K562 treated with DMSO at 1 percent for 24 hours (cell line): ENCODE results near the gene NID1. TPM values are rescaled to one million over a fixed set of nuclear protein-coding genes. Genes with fewer than 3 reads are reported as not detected.

ENCODE experiments used
- total RNA-seq: library from RNA; unstranded; fragments of 300-600 nt; gene quantifications from 2 replicates; pipeline ENCODE4 v1.2.3, GENCODE V29; 2022; ENCODE audit warnings: low read depth; ENCODE audit not compliant: insufficient read depth

The NID1 gene, protein sequence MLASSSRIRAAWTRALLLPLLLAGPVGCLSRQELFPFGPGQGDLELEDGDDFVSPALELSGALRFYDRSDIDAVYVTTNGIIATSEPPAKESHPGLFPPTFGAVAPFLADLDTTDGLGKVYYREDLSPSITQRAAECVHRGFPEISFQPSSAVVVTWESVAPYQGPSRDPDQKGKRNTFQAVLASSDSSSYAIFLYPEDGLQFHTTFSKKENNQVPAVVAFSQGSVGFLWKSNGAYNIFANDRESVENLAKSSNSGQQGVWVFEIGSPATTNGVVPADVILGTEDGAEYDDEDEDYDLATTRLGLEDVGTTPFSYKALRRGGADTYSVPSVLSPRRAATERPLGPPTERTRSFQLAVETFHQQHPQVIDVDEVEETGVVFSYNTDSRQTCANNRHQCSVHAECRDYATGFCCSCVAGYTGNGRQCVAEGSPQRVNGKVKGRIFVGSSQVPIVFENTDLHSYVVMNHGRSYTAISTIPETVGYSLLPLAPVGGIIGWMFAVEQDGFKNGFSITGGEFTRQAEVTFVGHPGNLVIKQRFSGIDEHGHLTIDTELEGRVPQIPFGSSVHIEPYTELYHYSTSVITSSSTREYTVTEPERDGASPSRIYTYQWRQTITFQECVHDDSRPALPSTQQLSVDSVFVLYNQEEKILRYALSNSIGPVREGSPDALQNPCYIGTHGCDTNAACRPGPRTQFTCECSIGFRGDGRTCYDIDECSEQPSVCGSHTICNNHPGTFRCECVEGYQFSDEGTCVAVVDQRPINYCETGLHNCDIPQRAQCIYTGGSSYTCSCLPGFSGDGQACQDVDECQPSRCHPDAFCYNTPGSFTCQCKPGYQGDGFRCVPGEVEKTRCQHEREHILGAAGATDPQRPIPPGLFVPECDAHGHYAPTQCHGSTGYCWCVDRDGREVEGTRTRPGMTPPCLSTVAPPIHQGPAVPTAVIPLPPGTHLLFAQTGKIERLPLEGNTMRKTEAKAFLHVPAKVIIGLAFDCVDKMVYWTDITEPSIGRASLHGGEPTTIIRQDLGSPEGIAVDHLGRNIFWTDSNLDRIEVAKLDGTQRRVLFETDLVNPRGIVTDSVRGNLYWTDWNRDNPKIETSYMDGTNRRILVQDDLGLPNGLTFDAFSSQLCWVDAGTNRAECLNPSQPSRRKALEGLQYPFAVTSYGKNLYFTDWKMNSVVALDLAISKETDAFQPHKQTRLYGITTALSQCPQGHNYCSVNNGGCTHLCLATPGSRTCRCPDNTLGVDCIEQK
- total RNA-seq = 0.05 TPM in 1 of 2 replicates, not detected in the other

DNA sequence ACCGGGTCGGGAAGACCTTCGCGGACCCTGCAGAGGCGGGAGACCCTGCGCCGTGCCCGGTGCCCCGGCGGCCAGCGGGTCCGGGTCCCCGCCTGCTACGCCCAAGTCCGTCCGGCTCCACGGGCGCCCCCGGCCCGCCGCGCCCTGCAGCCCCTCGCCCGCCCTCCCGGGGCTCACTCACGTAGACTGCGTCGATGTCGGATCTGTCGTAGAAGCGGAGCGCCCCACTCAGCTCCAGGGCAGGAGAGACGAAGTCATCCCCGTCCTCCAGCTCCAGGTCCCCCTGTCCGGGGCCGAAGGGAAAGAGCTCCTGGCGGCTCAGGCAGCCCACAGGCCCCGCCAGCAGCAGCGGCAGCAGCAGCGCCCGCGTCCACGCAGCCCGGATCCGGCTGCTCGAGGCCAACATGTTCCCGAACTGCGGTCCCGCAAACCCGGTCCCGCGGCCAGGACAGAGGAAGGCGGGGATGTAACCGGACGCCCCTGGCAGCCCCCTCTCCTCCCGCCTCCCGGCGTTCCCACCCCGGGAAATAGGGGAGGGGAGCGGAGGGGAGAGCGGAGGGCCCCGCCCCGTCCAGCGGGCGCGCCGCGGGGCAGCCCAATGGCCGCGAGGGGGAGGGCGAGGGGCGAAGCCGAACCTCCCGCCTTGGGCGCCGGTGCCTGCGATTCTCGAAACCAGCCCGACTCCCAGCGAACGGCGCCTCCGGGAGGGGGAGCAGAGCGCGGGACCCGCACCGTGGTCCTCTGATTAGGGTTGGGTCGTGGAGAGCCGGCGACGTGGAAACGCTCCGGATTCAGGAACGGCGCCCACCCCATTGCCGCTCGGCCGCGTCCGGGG, at the start of gene NID1:
NID1 (minus strand) TSS at position 417 of the 835 bp plus-strand sequence; CDS start at position 406, 11 bp downstream.

Other genes starting within 250 kb of the NID1 start
- 2.9 and 3.7 TPM in 2 replicates for gene LYST, start 198.2 kb downstream of the NID1 start, total RNA-seq
- 1.4 and 11.0 TPM in 2 replicates for gene GPR137B, start 77.4 kb upstream of the NID1 start, total RNA-seq
- 5.0 and 5.2 TPM in 2 replicates for gene ERO1B, start 216.9 kb upstream of the NID1 start, total RNA-seq